ENCODE measurements around the gene SPECC1L.

Gene SPECC1L

DNA sequence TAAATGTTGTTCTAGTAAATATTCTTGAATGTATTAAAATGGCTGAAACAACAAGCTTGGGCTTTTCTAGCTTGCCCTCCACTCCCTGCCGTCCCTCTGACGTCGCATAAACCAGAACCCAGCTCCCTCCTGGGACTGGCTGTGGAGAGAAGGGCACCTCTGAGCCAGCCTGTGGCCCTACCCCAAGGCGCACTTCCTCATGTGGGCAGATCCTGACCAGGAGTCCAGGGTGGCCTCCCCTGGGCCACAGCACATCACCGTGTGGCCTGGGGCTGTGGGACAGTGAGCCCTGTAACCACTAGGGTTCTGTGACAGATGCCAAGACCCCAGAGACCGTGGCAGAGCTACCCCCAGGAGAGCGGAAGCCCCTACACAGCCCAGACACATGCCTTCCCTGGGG lies 146.6 kb downstream of the SPECC1L start:
- DNase-seq, result no peak

DNA sequence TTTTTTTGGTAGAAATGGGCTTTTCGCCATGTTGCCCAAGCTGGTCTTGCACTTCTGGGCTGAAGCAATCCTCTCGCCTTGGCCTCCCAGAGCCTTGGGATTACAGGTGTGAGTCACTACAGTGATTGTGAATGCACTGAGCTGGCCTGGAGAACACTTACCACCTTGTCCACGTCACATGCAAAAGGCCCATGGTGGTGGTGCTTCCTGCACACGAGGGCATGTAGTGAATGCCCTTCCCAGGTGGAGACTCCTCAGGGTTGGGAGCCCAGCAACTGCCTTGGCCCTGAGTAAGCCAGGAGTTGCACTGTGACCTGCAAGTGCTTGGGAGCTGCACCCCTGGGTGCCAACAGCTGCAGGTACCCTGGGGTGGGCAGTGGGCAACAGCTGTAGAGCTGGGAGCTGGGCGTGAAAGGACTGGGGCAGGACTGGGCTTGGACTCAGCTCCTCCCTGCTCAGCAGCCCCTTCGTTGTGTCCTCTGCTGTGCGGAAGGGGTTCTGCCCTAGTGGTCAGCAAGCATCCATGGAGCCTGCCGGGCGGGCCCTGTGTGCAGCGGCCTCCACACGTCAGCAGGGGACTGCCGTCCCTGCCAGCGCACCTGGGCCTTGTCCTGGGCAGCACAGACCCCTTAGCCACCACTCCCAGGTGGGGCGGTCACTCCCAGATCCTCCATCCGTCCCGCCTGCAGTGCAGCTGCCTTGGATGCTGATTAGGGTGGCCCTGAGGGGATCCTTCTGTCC lies 147.4 kb downstream of the SPECC1L start:
- DNase-seq, result no peak

GRCh38 chr22:24418786-24419474 lies 148.3 kb downstream of the SPECC1L start:
- no peak for DNase-seq

GRCh38 chr22:24419475-24419850 lies 148.8 kb downstream of the SPECC1L start:
- no peak for DNase-seq

GRCh38 chr22:24420072-24420976 lies 149.7 kb downstream of the SPECC1L start:
- DNase-seq, result no peak

DNA sequence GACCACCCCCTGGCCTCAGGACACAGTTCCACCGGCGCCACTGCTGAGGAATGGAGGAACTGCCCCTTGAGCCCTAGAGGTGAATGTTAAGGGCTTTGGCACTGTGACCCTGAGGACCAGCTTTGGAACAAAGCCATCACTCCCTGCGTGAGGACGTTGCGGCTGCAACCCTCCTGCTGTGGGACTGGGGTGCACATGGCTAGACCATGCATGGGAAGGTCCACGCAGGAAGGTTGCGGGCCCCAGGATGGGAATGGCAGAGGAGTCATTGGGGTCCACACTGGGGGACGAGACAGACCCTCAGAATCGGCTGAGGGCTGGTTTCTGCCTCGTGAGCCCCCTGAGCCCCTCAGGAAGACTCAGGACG lies 150.3 kb downstream of the SPECC1L start:
- DNase-seq, result no peak

GRCh38 chr22:24421428-24421931 lies 150.8 kb downstream of the SPECC1L start:
- DNase-seq, result no peak

DNA sequence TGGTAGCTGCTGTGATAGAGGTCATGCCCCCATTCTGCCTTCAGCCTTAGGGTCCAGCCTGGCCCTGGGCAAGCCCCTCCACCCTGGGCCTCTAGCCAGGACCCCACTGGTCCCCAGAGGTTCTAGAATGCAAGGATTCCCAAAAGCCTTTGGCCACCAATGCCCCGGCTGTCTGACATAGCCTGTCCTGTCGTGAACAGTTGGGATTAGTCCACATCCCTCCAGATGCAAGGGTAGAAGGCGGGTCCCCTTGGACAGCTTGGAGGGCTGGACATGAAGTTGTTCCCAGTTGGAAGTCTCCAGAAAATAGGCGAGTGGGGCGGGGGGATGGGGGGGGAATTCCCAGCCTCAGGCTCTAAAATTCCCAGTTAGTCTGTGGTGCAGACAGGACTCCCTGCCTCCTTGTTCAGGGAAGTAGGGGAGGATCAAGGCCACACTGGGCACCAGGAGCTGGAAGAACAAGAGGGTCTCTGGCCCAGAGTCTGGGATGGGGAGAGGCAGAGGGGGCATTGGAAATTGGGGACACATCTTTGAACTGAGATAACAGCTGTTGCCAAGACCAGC lies 151.6 kb downstream of the SPECC1L start:
- no peak for DNase-seq

- DNase-seq, result no peak
Observed at GRCh38 chr22:24423519-24424000, 152.9 kb downstream of the SPECC1L start.

DNA sequence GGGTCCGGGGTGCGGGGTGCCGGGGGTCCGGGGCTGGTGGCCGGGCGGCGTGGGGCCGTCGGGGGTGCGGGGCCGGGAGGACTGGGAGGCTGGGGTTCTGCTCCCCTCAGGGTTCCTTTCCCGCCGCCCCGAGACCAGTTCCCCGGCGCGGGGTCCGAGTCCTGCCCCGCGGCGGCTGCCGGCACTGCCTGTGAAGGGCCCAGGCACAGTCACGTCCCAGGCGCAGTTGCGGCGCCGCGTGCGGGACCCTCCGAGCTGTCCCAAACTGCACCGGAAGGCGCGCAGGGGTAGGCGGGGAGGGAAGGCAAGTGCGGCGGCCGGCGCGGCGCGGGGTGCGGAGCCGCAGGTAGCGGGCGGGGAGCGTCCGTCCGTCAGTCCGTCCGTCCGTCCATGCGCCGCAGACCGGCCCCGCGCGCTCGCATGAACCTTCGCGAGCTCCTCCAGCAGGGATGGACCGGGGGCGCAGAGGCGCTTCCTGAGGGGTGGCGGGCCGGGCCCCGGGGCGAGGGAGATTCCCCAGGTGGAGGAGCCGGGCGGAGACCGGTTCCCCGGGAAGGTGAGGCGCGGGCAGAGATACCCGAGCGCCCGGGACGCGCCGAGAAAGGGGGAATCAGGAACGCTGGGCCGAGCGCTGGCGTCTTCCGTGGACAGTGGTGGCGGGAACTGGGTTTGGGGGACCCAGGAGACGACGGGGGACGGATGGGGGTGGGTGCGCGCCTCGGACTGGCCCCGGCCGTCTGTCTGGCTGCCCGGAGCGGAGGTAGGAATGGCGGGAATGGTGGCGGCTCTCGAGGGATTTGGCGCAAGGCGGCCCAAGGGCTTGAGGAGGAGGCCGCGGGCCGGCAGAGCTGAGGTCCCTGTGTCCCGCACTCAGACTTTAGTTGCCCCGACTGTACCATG lies 153.6 kb downstream of the SPECC1L start:
- DNase-seq, result no peak

DNA sequence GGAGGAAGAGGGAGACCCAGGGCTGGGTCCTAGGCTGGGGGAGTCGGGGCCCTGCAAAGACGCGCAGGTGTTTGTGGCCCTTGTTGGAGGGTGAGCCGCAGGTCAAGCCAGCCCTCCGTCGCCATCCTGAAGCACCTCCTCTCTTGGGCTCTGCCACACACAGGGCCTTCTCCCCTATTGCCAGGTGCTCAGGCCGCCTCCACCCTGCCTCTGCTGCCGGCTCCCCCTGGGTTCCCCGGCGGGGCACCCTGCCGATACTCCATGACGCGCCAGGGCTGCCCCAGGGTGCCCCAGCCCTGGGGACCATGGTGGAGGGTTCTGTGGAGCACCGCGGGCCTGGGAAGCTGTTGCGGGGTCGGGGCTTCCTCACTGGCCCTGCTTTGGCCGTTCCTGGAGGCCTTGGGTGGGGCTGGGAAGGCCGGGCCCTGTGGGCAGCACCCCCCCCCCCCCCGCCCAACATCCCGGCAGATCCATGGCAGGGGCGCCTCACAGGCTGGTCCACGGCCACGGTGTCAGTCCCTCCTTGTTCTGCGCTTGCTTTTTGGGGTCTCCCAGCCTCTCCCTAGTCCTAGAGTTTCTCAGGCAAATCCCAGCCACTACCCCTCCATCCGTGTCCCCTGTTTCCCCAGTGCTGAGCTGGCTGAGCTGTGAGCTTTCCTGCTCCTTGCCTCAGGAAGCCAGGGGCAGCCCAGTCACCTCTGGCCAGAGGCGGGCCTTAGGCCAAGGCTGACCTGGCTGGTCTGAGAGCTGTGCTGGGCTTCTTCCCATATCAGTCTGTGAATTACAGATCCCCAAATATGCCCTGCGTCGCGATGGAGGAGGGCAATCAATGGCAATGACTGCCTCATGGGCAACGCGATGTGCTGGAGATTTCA lies 154.5 kb downstream of the SPECC1L start:
- no peak for DNase-seq

DNA sequence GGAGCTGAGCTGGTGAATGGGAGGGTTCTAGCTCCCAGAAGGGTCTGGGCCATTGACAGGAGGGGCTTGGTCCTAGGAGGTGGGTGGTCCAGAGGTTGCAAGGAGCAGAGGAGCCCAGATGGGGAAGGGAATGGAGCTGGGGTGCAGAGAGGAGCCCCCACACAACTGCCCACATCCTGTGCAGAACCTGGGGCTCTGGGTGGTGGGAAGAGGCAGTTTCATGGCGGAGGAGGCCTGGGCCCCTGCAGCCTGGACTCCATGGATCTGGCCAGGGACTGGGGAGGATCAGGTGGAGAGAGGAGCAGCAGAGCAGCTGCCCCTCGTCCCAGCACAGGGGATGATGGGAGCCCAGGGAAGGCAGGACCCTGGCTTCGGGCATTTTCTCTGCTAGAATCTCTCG lies 155.8 kb downstream of the SPECC1L start:
- no peak for DNase-seq

DNA sequence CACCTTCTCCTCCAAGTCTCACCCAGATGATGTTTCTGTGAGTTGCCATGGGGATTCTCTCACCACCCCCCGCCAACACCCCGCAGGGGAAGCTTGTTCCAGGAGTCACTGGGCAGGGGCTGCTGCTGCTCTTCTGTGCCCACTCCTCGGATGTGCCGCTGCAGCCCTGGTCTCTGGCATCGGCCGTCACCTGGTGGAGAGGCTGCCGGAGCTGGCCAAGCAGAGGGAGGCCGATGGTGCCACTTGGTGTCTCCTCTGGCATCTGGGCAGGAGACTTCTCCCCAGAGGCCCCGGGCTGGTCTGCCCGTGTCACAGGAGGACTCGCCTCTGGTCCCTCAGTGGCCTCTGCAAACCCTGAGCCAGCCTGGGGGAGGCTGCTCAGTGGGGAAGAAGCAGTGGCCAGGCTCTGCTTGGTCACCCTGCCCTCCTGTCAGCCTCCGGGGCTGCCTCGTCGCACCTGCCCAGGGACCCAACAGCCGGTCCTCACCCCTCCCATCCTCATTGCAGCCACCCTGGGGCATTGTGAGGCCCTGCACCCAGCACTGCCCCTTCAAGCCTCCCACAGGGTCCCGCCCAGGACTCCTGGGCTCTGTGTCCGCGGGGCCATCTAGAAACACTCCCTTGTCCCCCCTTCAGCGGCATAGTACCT lies 156.3 kb downstream of the SPECC1L start:
- DNase-seq, result no peak

GRCh38 chr22:24427500-24428164 lies 157.0 kb downstream of the SPECC1L start, which contains the start of gene ADORA2A:
ADORA2A (plus strand) TSS chr22:24427599; CDS start chr22:24433405, 5,806 bp downstream.
- no peak for DNase-seq

DNA sequence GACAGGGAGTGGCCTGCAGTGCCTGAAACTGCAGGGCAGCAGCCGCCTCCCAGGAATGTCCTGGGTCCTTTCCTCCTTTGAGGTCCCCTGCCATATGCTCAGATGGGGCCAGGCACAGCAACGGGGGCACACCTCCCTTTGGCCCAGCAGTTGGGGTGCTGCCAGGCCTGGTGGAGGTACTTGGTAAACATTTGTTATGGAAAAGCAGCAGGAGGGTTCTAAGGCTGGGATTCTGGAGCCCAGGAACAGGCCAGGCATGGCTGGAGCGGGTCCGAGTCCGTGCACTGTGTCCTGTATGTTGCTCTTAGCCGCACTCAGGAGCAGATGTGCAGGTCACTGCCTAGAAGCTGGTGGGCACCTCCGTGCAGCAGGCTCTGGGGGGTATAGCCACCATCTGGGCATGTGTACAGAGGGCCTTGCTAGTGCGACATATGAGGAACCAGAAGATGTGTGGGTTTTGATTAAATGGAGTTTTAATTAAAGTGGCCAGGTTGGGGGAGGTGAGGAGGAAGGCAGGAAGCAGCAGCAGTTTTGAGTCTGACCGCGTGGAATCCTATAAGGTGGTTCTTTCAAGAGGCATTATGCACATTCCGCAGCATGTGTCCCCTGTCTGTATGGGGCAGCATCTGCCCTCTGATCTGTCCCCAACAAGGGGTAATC lies 158.2 kb downstream of the SPECC1L start:
- DNase-seq, result no peak

DNA sequence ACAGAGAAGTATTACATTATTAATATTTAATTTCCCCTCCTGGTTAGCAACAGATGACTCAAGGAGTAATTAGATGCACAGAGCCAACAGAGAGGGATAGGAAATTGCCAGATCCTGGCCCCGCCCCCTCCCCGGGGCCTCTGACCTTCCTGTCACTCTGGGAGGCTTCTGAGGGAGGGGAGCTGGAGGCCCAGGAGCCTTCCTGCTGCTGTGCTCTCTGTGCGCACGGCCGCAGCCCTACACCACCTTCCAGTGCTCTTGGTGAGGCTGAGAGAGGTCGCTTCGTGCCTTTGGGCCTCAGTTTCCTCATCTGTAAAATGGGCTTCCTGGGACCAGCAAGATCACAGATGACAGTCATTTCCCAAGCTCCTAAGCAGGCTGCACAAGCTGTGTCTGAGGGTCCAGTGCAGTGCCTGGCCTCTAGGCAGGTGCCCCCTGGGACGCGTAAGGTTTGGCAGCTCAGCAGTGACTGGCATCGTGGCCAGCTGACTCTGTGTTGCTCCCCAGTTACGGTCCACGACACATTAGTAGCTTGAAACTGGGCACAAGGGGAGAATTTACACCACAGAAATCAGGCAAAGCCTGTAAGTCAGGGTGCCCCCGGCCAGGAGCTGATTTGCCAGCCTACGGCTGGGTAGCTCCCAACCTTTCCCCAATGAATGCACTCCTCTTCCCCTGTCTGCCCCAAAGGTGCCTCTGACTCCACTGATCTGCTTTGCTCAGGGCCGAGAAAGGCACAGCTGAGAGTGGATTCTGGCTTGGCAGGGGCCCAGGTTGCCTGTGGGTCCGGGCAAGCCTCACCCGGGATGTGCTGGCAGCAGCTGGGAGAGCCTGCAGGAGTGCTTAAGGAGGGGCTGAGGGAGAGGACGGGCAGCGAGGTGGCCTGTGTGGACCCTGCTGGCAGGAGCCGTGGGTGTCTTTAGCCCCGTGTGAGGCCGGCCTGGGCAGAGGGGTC lies 159.1 kb downstream of the SPECC1L start:
- DNase-seq, result no peak

DNA sequence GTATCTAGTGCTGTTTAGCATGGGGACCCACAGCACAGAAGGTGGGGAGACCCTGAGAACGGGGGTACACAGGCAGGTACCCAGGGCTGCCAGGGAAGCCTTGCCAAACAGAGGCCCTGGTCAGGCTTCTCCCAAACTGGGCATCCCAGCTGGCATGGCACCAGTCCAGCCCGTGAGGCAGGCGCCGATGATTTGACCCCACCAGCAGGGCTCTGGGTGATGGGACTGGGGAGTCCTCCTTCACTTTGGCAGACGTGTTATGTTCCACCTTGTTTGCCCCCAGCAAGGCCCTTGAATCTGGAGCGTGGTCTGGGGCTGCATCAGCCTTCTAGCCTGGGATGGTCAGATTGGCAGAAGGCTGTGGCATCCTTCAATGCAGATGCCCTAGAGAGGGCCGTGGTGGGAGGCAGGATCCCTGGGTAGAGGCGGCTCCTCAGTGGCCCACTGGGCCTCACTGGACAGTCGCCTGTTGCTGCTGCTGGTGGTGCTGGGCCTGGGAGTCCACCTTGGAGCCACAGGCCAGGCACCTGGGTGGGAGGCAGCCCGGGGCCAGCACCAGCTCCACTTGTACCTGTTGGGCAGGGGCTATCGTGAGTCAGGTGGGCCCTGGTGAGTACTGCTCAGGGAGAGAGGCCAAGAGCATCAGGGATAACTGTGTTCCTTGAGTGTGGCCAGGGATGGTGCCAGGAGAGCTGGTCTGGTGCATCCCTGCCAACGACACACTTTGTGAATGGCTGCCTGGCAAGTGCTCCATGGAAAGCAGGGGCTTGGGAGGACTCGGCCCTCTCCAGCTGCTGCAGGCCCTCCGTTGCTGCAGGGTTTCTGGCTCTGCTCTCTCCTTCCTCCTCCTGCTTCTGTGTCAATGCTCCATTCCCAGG lies 160.0 kb downstream of the SPECC1L start:
- no peak for DNase-seq
